NCI-H1417 treated with DMSO at 0.1 percent for 48 hours (cell line): ENCODE results near the gene ITGA2B.
"Not testable (repeated sequence)": the region's sequence is repeated elsewhere in the genome, so short reads cannot be mapped to it uniquely, and the experiment has no call there.

Source experiments
- DNase-seq: peaks from one replicate; lab custom pipeline; 2025; lab: John Stamatoyannopoulos, UW

Gene ITGA2B

DNA sequence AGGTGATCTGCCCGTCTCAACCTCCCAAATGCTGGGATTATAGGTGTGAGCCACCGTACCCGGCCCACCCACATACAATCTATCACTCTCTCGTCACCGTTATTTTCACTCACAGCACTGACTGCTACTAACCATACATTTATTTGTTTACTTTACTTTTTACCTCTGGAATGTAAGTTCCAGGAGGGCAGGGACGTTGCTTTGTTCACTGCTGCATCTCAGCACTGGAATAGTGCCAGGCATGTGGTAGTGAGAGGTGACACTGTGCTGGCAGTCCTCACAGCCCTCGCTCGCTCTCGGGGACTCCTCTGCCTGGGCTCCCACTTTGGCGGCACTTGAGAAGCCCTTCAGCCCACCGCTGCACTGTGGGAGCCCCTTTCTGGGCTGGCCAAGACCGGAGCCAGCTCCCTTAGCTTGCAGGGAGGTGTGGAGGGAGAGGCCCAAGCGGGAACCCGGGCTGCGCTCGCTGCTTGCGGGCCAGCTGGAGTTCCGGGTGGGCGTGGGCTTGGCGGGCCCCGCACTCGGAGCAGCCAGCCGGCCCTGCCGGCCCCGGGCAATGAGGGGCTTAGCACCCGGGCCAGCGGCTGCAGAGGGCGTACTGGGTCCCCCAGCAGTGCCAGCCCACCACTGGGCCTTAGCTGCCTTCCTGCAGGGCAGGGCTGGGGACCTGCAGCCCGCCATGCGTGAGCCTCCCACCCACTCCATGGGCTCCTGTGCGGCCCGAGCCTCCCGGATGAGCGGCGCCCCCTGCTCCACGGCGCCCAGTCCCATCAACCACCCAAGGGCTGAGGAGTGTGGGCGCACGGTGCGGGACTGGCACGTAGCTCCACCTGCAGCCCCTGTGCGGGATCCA, 20.8 kb downstream of the ITGA2B start:
- DNase-seq: not testable (repeated sequence)

DNA sequence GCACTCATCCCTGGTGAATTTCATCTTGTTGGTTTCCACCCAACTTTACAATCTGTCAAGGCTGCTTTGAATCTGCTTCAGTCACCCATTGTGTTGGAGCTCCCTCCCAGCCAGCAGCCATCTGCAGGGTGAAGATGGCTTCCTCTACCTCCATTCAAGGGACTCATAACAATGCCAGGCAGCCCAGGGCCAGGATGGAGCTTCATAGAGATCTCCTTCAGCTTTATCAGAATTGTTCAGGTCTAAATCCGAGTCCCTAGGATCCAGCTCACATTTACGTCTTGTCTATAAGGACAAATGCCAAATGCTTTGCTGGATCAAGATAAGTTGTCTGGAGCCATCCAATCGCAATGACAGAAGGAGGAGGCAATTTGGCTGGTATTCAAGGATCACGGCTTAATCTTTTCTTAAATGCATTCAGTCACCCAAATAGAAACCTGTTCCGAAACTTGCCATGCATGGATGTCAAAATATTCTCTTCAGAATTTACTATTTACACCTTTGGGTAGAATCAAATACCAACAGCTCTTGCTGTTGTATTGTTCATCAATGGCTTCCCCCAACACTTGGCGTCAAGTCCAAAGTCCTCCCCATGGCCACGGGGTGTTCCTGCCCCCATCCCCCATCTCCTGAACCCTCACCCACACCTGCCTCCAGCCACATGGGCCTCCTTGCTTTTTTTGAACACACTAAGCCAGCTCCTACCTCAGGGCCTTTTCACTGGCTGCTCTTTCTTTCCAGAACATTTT, 22.0 kb downstream of the ITGA2B start:
- DNase-seq: no peak

- not testable (repeated sequence) for DNase-seq
Observed at GRCh38 chr17:44365051-44365450, 24.4 kb downstream of the ITGA2B start.

GRCh38 chr17:44363613-44364159, 25.8 kb downstream of the ITGA2B start, which contains the start of gene FAM171A2:
Gene FAM171A2, minus strand, starts transcription at chr17:44363853. Its CDS starts 139 bp downstream, at chr17:44363714.
- DNase-seq: peak; percentile 20

- no peak for DNase-seq
Observed at GRCh38 chr17:44362949-44363612, 26.4 kb downstream of the ITGA2B start.

- DNase-seq: no peak
Observed at GRCh38 chr17:44362459-44362948, 26.9 kb downstream of the ITGA2B start.

- DNase-seq: no peak
Observed at GRCh38 chr17:44361292-44362260, 27.9 kb downstream of the ITGA2B start.

GRCh38 chr17:44360826-44361225, 28.6 kb downstream of the ITGA2B start:
- DNase-seq: no peak

- DNase-seq: no peak
Observed at GRCh38 chr17:44360144-44360533, 29.3 kb downstream of the ITGA2B start.

GRCh38 chr17:44359458-44360143, 29.8 kb downstream of the ITGA2B start:
- DNase-seq: no peak

DNA sequence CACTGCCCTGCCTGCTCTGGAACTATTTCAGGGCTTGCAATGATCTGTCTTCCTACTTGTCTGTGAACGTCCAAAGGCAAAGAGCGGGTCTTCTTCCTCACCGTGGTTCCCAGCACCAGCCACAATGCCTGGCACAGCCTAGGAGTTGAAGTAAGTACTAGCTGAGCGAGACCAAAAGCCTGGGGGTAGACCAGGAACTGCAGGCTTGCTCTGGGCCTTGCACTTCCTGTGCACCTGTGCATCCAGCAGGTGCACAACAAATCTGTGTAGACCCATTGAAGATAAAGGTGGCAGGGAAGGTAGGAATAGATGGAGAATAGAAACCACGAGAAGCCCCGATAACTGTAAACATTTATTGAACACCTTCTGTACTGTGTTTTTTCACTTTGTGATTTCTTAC, 30.4 kb downstream of the ITGA2B start:
- DNase-seq: no peak

- no peak for DNase-seq
Observed at GRCh38 chr17:44358066-44358465, 31.4 kb downstream of the ITGA2B start.

GRCh38 chr17:44356241-44356640, 33.2 kb downstream of the ITGA2B start:
- no peak for DNase-seq

DNA sequence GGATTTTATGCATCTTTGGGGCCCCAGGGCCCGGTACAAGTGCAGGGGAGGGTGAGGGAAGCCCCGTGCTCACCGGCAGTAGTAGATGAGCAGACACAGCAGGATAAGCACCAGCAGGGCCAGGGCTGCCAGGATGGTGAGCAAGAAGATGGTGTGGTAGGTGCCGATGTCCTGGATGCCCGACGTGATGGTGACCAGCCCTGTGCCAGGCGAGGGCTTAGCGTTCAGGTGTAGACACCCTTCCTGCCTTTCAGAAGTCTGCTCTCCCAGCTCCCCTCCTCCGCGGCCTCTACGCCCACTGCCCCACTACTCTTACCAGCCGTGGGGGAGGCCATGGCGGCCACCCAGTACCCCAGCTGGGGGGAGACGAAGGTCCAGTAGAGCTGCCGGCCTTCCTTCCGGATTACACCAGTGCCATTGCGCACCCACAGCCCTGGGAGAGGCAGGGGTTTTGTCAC, 33.8 kb downstream of the ITGA2B start:
- DNase-seq: no peak

GRCh38 chr17:44354582-44355561, 34.6 kb downstream of the ITGA2B start:
- DNase-seq: no peak

GRCh38 chr17:44353672-44354331, 35.6 kb downstream of the ITGA2B start:
- no peak for DNase-seq

- DNase-seq: no peak
Observed at GRCh38 chr17:44352828-44353671, 36.4 kb downstream of the ITGA2B start.
